ENCODE data around the gene FRAT2. TPM values are rescaled to one million over a fixed set of nuclear protein-coding genes. Genes with fewer than 3 reads are reported as not detected.

The FRAT2 gene
- total RNA-seq, 2 experiments from 2014 or later = 5.1 to 5.3 TPM

- H3K9me3 Mint-ChIP-seq = no peaks in the 10 kb centered on the region
- DNase-seq = peak; percentile 75
- peaks cover 6% of the 10 kb centered on the region for H3K27me3 Mint-ChIP-seq
- no peaks in the 10 kb centered on the region for H3K36me3 Mint-ChIP-seq
- ChIA-PET CTCF (interaction anchor here (0.8 to 2.0 kb wide), 6 partner anchors 13 to 247 kb away, joined by 3 to 21 read pairs (median 4); partner anchors contain the start of genes ARHGAP19, FRAT2 and RRP12), POLR2A (interaction anchor here (0.7 to 3.1 kb wide), 7 partner anchors 9 to 108 kb away, joined by 3 to 29 read pairs (median 5); partner anchors contain the start of genes FRAT2 and RRP12)
- H3K4me1 Mint-ChIP-seq (ENCODE audit: low read depth) = peaks cover 24% of the 10 kb centered on the region
- intact Hi-C loops (cut with micrococcal nuclease) = loop anchor here (1.0 kb wide), 2 partner anchors 14 to 28 kb away; partner anchors contain the start of genes ARHGAP19 and FRAT2
- H3K4me3 Mint-ChIP-seq = peak overlapping the region; percentile 81
- H3K27ac Mint-ChIP-seq = peak overlapping the region; percentile 69
Observed at GRCh38 chr10:97319671-97320479, 14.7 kb downstream of the FRAT2 start.

- intact Hi-C loops (cut with micrococcal nuclease) = loop anchor here (1.0 kb wide), 2 partner anchors 15 to 27 kb away; partner anchors contain the start of genes ARHGAP19 and FRAT2
- ChIA-PET POLR2A (interaction anchor here (0.7 to 3.1 kb wide), 7 partner anchors 9 to 220 kb away, joined by 3 to 29 read pairs (median 4); partner anchors contain the start of genes FRAT2 and RRP12), CTCF (interaction anchor here (0.8 to 2.0 kb wide), 5 partner anchors 14 to 247 kb away, joined by 3 to 21 read pairs (median 5); partner anchors contain the start of genes ARHGAP19, FRAT2 and RRP12)
- Mint-ChIP-seq H3K27ac (peak within 1 kb of the TSS; percentile 97), H3K4me1 (ENCODE audit: low read depth) (peaks cover 24% of the 10 kb centered on the region), H3K27me3 (peaks cover 6% of the 10 kb centered on the region), H3K4me3 (peak within 1 kb of the TSS; percentile 83), H3K9me3 (no peaks in the 10 kb centered on the region), H3K36me3 (no peaks in the 10 kb centered on the region)
- DNase-seq = peak; percentile 90
Observed at GRCh38 chr10:97318772-97319651, 15.5 kb downstream of the FRAT2 start, which contains the start of gene FRAT1. Gene FRAT1 (plus strand): TSS chr10:97319271. CDS start chr10:97319454, 183 bp downstream.

- no peak overlapping the region for H3K27ac Mint-ChIP-seq
- intact Hi-C loops (cut with micrococcal nuclease) = no loop called here
Observed at GRCh38 chr10:97314671-97315070, 19.9 kb downstream of the FRAT2 start.

GRCh38 chr10:97312897-97313296 lies 21.6 kb downstream of the FRAT2 start:
- CTCF ChIA-PET = interaction anchor here (0.9 kb wide), 1 partner anchor 34 kb away, joined by 3 read pairs; no protein-coding TSS in a partner anchor

More at GRCh38 chr10:97314671-97315070, 19.9 kb downstream of the FRAT2 start:
- Mint-ChIP-seq H3K9me3 (no peaks in the 10 kb centered on the region), H3K36me3 (no peaks in the 10 kb centered on the region), H3K4me1 (ENCODE audit: low read depth) (peaks cover 4% of the 10 kb centered on the region), H3K4me3 (no peak overlapping the region), H3K27me3 (peaks cover 2% of the 10 kb centered on the region)
- POLR2A ChIA-PET = no interaction called here
- CTCF ChIA-PET = interaction anchor here (0.8 kb wide), 1 partner anchor 36 kb away, joined by 3 read pairs; no protein-coding TSS in a partner anchor
- no peak for DNase-seq

GRCh38 chr10:97311111-97311626 lies 23.4 kb downstream of the FRAT2 start:
- CTCF ChIA-PET = no interaction called here
- POLR2A ChIA-PET = no interaction called here
- Mint-ChIP-seq H3K9me3 (no peaks in the 10 kb centered on the region), H3K4me3 (no peak overlapping the region), H3K27me3 (no peaks in the 10 kb centered on the region), H3K36me3 (no peaks in the 10 kb centered on the region), H3K27ac (no peak overlapping the region), H3K4me1 (ENCODE audit: low read depth) (no peaks in the 10 kb centered on the region)
- intact Hi-C loops (cut with micrococcal nuclease) = no loop called here
- no peak for DNase-seq

More at GRCh38 chr10:97312897-97313296, 21.6 kb downstream of the FRAT2 start:
- DNase-seq = no peak
- POLR2A ChIA-PET = interaction anchor here (0.6 kb wide), 1 partner anchor 38 kb away, joined by 5 read pairs; no protein-coding TSS in a partner anchor
- H3K27me3 Mint-ChIP-seq = no peaks in the 10 kb centered on the region
- no peak overlapping the region for H3K27ac Mint-ChIP-seq
- no peaks in the 10 kb centered on the region for H3K36me3 Mint-ChIP-seq
- no peaks in the 10 kb centered on the region for H3K4me1 Mint-ChIP-seq (ENCODE audit: low read depth)
- intact Hi-C loops (cut with micrococcal nuclease) = no loop called here
- no peak overlapping the region for H3K4me3 Mint-ChIP-seq
- no peaks in the 10 kb centered on the region for H3K9me3 Mint-ChIP-seq

GRCh38 chr10:97307866-97308780 lies 26.4 kb downstream of the FRAT2 start:
- no peak for DNase-seq
- H3K4me3 Mint-ChIP-seq = no peak overlapping the region
- POLR2A ChIA-PET = no interaction called here
- intact Hi-C loops (cut with micrococcal nuclease) = no loop called here
- no peak overlapping the region for H3K27ac Mint-ChIP-seq
- H3K27me3 Mint-ChIP-seq = no peaks in the 10 kb centered on the region
- CTCF ChIA-PET = interaction anchor here (0.7 to 1.7 kb wide), 2 partner anchors 29 to 235 kb away, joined by 3 to 6 read pairs; no protein-coding TSS in a partner anchor
- no peaks in the 10 kb centered on the region for H3K9me3 Mint-ChIP-seq
- no peaks in the 10 kb centered on the region for H3K36me3 Mint-ChIP-seq
- no peaks in the 10 kb centered on the region for H3K4me1 Mint-ChIP-seq (ENCODE audit: low read depth)

GRCh38 chr10:97307441-97307840 lies 27.1 kb downstream of the FRAT2 start:
- Mint-ChIP-seq H3K27ac (no peak overlapping the region), H3K4me3 (no peak overlapping the region)
- CTCF ChIA-PET = interaction anchor here (1.7 kb wide), 1 partner anchor 29 kb away, joined by 6 read pairs; no protein-coding TSS in a partner anchor

GRCh38 chr10:97302088-97302791 lies 32.3 kb downstream of the FRAT2 start:
- Mint-ChIP-seq H3K4me1 (ENCODE audit: low read depth) (no peaks in the 10 kb centered on the region), H3K27ac (no peak overlapping the region), H3K36me3 (no peaks in the 10 kb centered on the region), H3K4me3 (no peak overlapping the region), H3K9me3 (no peaks in the 10 kb centered on the region), H3K27me3 (peaks cover 1% of the 10 kb centered on the region)
- DNase-seq = no peak
- ChIA-PET POLR2A (no interaction called here), CTCF (no interaction called here)
- intact Hi-C loops (cut with micrococcal nuclease) = no loop called here

More at GRCh38 chr10:97307441-97307840, 27.1 kb downstream of the FRAT2 start:
- H3K9me3 Mint-ChIP-seq = no peaks in the 10 kb centered on the region
- H3K27me3 Mint-ChIP-seq = no peaks in the 10 kb centered on the region
- intact Hi-C loops (cut with micrococcal nuclease) = no loop called here
- no peaks in the 10 kb centered on the region for H3K4me1 Mint-ChIP-seq (ENCODE audit: low read depth)
- no peaks in the 10 kb centered on the region for H3K36me3 Mint-ChIP-seq
- POLR2A ChIA-PET = no interaction called here
- DNase-seq = no peak

GRCh38 chr10:97300980-97301379 lies 33.5 kb downstream of the FRAT2 start:
- DNase-seq = no peak
- H3K4me1 Mint-ChIP-seq (ENCODE audit: low read depth) = no peaks in the 10 kb centered on the region
- H3K4me3 Mint-ChIP-seq = no peak overlapping the region
- no peaks in the 10 kb centered on the region for H3K9me3 Mint-ChIP-seq
- H3K27me3 Mint-ChIP-seq = peaks cover 1% of the 10 kb centered on the region
- POLR2A ChIA-PET = no interaction called here
- no peaks in the 10 kb centered on the region for H3K36me3 Mint-ChIP-seq
- H3K27ac Mint-ChIP-seq = no peak overlapping the region
- CTCF ChIA-PET = no interaction called here
- intact Hi-C loops (cut with micrococcal nuclease) = no loop called here

GRCh38 chr10:97298223-97298571 lies 36.3 kb downstream of the FRAT2 start:
- CTCF ChIA-PET = no interaction called here
- H3K4me3 Mint-ChIP-seq = no peak overlapping the region

More at GRCh38 chr10:97298223-97298571, 36.3 kb downstream of the FRAT2 start:
- Mint-ChIP-seq H3K27me3 (peaks cover 1% of the 10 kb centered on the region), H3K27ac (no peak overlapping the region), H3K4me1 (ENCODE audit: low read depth) (no peaks in the 10 kb centered on the region), H3K9me3 (no peaks in the 10 kb centered on the region), H3K36me3 (no peaks in the 10 kb centered on the region)
- DNase-seq = no peak
- POLR2A ChIA-PET = no interaction called here
- intact Hi-C loops (cut with micrococcal nuclease) = loop anchor here (10.0 kb wide), 1 partner anchor 337 kb away; the partner anchor contains the start of gene MORN4

Measured in activated CD4-positive, alpha-beta memory T cell treated with anti-CD3 and anti-CD28 coated beads for 36 hours (primary cell).